ENCODE results near the gene ONECUT3.

GRCh38 chr19:1791879-1792278, 38.6 kb downstream of the ONECUT3 start:
- TF ChIP-seq POLR2AphosphoS5 (IDR thresholded peaks at IDR 0.05; ENCODE audit: low read depth, low read length): no peak
- TF ChIP-seq POLR2A (IDR thresholded peaks at IDR 0.05; ENCODE audit: low read depth, low read length): no peak
- TF ChIP-seq TAF1 (IDR thresholded peaks at IDR 0.05; ENCODE audit: borderline replicate concordance, low read depth, low read length): no peak

Data from GM12892 (cell line).